ENCODE measurements around the gene MADCAM1.

DNA sequence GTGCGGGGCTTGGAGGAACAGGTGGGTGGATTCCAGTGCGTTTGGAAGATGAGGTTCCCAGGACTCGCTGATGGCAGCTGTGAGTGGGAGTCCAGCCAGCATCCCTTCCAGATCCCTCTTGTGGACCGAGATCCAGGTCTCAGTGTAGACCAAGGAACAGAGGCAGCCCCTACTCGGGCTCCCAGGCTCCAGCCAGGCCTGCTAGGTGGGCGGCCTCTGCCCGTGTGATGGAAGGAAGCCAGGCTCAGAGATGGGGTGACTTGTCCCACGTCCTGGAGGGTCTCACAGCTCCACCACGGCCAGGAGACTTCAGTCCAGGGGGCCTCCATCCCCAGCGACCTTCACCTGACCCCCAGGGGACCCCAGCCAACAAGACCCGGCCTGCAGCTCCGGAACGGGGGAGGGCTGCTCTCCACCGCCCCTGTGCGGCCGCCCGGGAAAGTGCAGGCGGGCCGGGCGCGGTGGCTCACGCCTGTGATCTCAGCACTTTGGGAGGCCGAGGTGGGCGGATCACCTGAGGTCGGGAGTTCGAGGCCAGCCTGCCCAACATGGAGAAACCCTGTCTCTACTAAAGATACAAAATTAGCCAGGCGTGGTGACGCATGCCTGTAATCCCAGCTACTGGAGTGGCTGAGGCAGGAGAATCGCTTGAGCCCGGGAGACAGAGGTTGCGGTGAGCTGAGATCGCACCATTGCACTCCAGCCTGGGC, 729 bp upstream of the MADCAM1 start:
- TF ChIP-seq, protein P1, sequence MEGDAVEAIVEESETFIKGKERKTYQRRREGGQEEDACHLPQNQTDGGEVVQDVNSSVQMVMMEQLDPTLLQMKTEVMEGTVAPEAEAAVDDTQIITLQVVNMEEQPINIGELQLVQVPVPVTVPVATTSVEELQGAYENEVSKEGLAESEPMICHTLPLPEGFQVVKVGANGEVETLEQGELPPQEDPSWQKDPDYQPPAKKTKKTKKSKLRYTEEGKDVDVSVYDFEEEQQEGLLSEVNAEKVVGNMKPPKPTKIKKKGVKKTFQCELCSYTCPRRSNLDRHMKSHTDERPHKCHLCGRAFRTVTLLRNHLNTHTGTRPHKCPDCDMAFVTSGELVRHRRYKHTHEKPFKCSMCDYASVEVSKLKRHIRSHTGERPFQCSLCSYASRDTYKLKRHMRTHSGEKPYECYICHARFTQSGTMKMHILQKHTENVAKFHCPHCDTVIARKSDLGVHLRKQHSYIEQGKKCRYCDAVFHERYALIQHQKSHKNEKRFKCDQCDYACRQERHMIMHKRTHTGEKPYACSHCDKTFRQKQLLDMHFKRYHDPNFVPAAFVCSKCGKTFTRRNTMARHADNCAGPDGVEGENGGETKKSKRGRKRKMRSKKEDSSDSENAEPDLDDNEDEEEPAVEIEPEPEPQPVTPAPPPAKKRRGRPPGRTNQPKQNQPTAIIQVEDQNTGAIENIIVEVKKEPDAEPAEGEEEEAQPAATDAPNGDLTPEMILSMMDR (IDR thresholded peaks at IDR 0.05): peak; percentile 83
- TF ChIP-seq EZH2 (IDR thresholded peaks at IDR 0.05) (no peak), EZH2phosphoT487 (IDR thresholded peaks at IDR 0.05) (no peak)

All from neural progenitor cell (in vitro differentiated cells).